GM12875 (cell line): Measurements from ENCODE around the gene CCDC150.

Experiments used
- H3K4me3 ChIP-seq: one replicate; pipeline ENCODE4 v1.5.1; 2011; ENCODE audit warnings: low read depth, low read length, control low read depth
- CTCF ChIP-seq: IDR thresholded peaks from 2 replicates; pipeline ENCODE4 v1.5.1; 2011; ENCODE audit warnings: low read depth, mild to moderate bottlenecking, control low read depth, inconsistent platforms, low read length, moderate library complexity, borderline replicate concordance; ENCODE audit not compliant: insufficient read depth

The CCDC150 gene

GRCh38 chr2:196655761-196656160 lies 16.2 kb downstream of the CCDC150 start:
- H3K4me3 ChIP-seq: no peak overlapping the region
- TF ChIP-seq CTCF: no peak

- no peak overlapping the region for H3K4me3 ChIP-seq
- TF ChIP-seq CTCF: no peak
These were observed 17.8 kb downstream of the CCDC150 start for GRCh38 chr2:196657333-196657732.

GRCh38 chr2:196659844-196660243 lies 20.3 kb downstream of the CCDC150 start:
- no peak for TF ChIP-seq CTCF
- H3K4me3 ChIP-seq: no peak overlapping the region

GRCh38 chr2:196660244-196660643 lies 20.7 kb downstream of the CCDC150 start:
- no peak overlapping the region for H3K4me3 ChIP-seq
- no peak for TF ChIP-seq CTCF

- H3K4me3 ChIP-seq: no peak overlapping the region
- TF ChIP-seq CTCF: no peak
These were observed 30.8 kb downstream of the CCDC150 start for GRCh38 chr2:196670342-196670741.

- H3K4me3 ChIP-seq: no peak overlapping the region
These were observed 36.4 kb downstream of the CCDC150 start for GRCh38 chr2:196675963-196676362.

GRCh38 chr2:196677404-196677803 lies 37.9 kb downstream of the CCDC150 start:
- no peak overlapping the region for H3K4me3 ChIP-seq
- TF ChIP-seq CTCF: no peak

More at GRCh38 chr2:196675963-196676362, 36.4 kb downstream of the CCDC150 start:
- no peak for TF ChIP-seq CTCF
